Measurements from ENCODE around the gene NSA2. TPM values are rescaled to one million over a fixed set of nuclear protein-coding genes. Genes with fewer than 3 reads are reported as not detected.

NSA2 gene
- polyA plus RNA-seq, 3 donors: 31.2 to 45.9 (median 37.5) TPM

GRCh38 chr5:74763504-74763903 lies 3.5 kb upstream of the NSA2 start:
- H3K36me3 Mint-ChIP-seq: peaks cover 31 to 41% of the 10 kb centered on the region in 2 donors
- H3K4me3 Mint-ChIP-seq: no peak overlapping the region
- peaks cover 19% of the 10 kb centered on the region for H3K4me1 Mint-ChIP-seq
- peaks cover 27 to 58% of the 10 kb centered on the region in 2 donors for H3K36me3 ChIP-seq (replicated peaks in 1 of 2; ENCODE audit: control insufficient read depth in 1 of 2, insufficient read depth in 2 of 2, low read length in 2 of 2)
- peaks cover 48% of the 10 kb centered on the region for H3K79me2 ChIP-seq (ENCODE audit: insufficient read depth, low read length)
- no peaks in the 10 kb centered on the region for H3K9me3 ChIP-seq (replicated peaks in 1 of 2; ENCODE audit: control insufficient read depth in 1 of 2, insufficient read depth in 1 of 2, low read length in 2 of 2)
- DNase-seq: no peak
- H3K4me2 ChIP-seq (replicated peaks; ENCODE audit: extremely low read depth, low read length, poor library complexity, severe bottlenecking): no peak overlapping the region
- H2AFZ ChIP-seq (ENCODE audit: insufficient read depth, low read depth, low read length, poor library complexity, severe bottlenecking): no peak overlapping the region
- H3K4me3 ChIP-seq (replicated peaks in 1 of 3; ENCODE audit: low read depth in 2 of 3, low read length in 3 of 3): no peak overlapping the region
- peaks cover 17 to 29% of the 10 kb centered on the region in 2 donors for H3K4me1 ChIP-seq (ENCODE audit: control insufficient read depth in 1 of 2, insufficient read depth in 2 of 2, low read length in 2 of 2)
- H3K27ac Mint-ChIP-seq: no peak overlapping the region
- H4K20me1 ChIP-seq (ENCODE audit: insufficient read depth, low read length): peaks cover 5% of the 10 kb centered on the region
- H3K27me3 Mint-ChIP-seq (ENCODE audit: low read depth in 3 of 3): no peaks in the 10 kb centered on the region
- no peak overlapping the region for H3K9ac ChIP-seq (ENCODE audit: insufficient read depth, low read length, poor library complexity, severe bottlenecking)
- no peaks in the 10 kb centered on the region for H3K9me3 Mint-ChIP-seq
- intact Hi-C loops (cut with micrococcal nuclease): no loop called here
- TF ChIP-seq CTCF (IDR thresholded peaks at IDR 0.05): no peak
- H3K27ac ChIP-seq (ENCODE audit: low read depth in 1 of 2, low read length in 2 of 2): no peak overlapping the region
- H3K27me3 ChIP-seq (ENCODE audit: control insufficient read depth in 2 of 2, insufficient read depth in 2 of 2, low read length in 2 of 2): no peaks in the 10 kb centered on the region

DNA sequence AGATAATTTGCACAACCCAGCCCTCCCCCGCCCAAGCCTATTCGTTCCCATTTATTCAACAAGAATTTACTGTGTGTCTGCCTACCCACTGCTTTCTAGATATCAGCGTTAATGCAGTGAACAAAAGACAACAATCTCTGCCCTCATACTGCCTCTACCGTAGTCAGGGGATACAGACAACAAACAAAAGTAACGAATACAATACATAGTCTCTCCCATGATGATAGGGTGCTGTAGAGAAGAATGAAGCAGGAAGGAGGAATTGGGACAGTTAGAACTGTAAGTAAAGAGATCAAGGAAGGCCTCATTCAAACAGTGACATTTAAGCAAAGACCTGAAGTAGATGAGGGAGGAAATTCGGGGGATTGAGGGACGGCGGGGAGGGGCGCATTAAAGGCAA lies 1.8 kb upstream of the NSA2 start:
- Histone ChIP-seq H3K4me2 (replicated peaks; ENCODE audit: extremely low read depth, low read length, poor library complexity, severe bottlenecking) (no peak overlapping the region), H3K36me3 (replicated peaks in 1 of 2; ENCODE audit: control insufficient read depth in 1 of 2, insufficient read depth in 2 of 2, low read length in 2 of 2) (peaks cover 28 to 57% of the 10 kb centered on the region in 2 donors)
- no peaks in the 10 kb centered on the region for H3K9me3 Mint-ChIP-seq

More for the DNA sequence above, 1.8 kb upstream of the NSA2 start:
- DNase-seq: no peak
- TF ChIP-seq CTCF (IDR thresholded peaks at IDR 0.05): no peak
- no peak overlapping the region for H3K9ac ChIP-seq (ENCODE audit: insufficient read depth, low read length, poor library complexity, severe bottlenecking)
- H3K4me3 Mint-ChIP-seq: no peak overlapping the region
- H2AFZ ChIP-seq (ENCODE audit: insufficient read depth, low read depth, low read length, poor library complexity, severe bottlenecking): no peak overlapping the region
- H3K27me3 Mint-ChIP-seq (ENCODE audit: low read depth in 3 of 3): no peaks in the 10 kb centered on the region
- H3K27ac Mint-ChIP-seq: peak overlapping the region in 1 of 7 donors; percentile 63
- H3K27ac ChIP-seq (ENCODE audit: low read depth in 1 of 2, low read length in 2 of 2): peak overlapping the region in 1 of 2 donors; percentile 9
- 91% methylated on average over 2 of the region's 9 CpGs for WGBS (ENCODE audit: insufficient coverage)
- H3K4me1 Mint-ChIP-seq: peaks cover 19% of the 10 kb centered on the region
- intact Hi-C loops (cut with micrococcal nuclease): loop anchor here in 1 of 2 donors (5.0 kb wide), 1 partner anchor 78 kb away; the partner anchor contains the start of gene HEXB
- peaks cover 17 to 29% of the 10 kb centered on the region in 2 donors for H3K4me1 ChIP-seq (ENCODE audit: control insufficient read depth in 1 of 2, insufficient read depth in 2 of 2, low read length in 2 of 2)
- H3K27me3 ChIP-seq (ENCODE audit: control insufficient read depth in 2 of 2, insufficient read depth in 2 of 2, low read length in 2 of 2): no peaks in the 10 kb centered on the region
- H3K36me3 Mint-ChIP-seq: peaks cover 34 to 41% of the 10 kb centered on the region in 2 donors
- H3K4me3 ChIP-seq (replicated peaks in 1 of 3; ENCODE audit: low read depth in 2 of 3, low read length in 3 of 3): no peak overlapping the region
- peaks cover 5% of the 10 kb centered on the region for H4K20me1 ChIP-seq (ENCODE audit: insufficient read depth, low read length)
- H3K9me3 ChIP-seq (replicated peaks in 1 of 2; ENCODE audit: control insufficient read depth in 1 of 2, insufficient read depth in 1 of 2, low read length in 2 of 2): no peaks in the 10 kb centered on the region
- peaks cover 49% of the 10 kb centered on the region for H3K79me2 ChIP-seq (ENCODE audit: insufficient read depth, low read length)
